MM.1S (cell line): Measurements from ENCODE around the gene CCDC154.
A peak's percentile ranks its signal among the peaks of the same experiment; 100 is the strongest.

ENCODE experiments used
- DNase-seq: peaks from one replicate; pipeline ENCODE4 v3.0.0-alpha.2; 2015
- H2AFZ ChIP-seq: fragments of 300-600 bp; sonication (generic); 2 replicates; pipeline ENCODE4 v1.6.0; 2016; ENCODE audit warnings: antibody characterized with exemption, low read length
- H3F3A ChIP-seq: fragments of 300-600 bp; sonication (generic); 2 replicates; pipeline ENCODE4 v1.6.1; 2016; ENCODE audit warnings: mild to moderate bottlenecking, antibody characterized with exemption, low read length, moderate library complexity, mixed read lengths; ENCODE audit not compliant: insufficient read depth
- H3K27ac ChIP-seq: fragments of 300-600 bp; sonication (generic); 2 replicates; pipeline ENCODE4 v1.5.1; 2016; ENCODE audit warnings: mild to moderate bottlenecking, low read length
- H3K27me3 ChIP-seq: fragments of 300-600 bp; sonication (generic); replicated peaks from 2 replicates; pipeline ENCODE4 v1.6.0; 2016; ENCODE audit warnings: low read length; ENCODE audit not compliant: insufficient read depth
- H3K36me3 ChIP-seq: fragments of 300-600 bp; sonication (generic); replicated peaks from 2 replicates; pipeline ENCODE4 v1.6.1; 2016; ENCODE audit warnings: mild to moderate bottlenecking, low read length, mixed read lengths; ENCODE audit not compliant: insufficient read depth
- H3K4me1 ChIP-seq: fragments of 300-600 bp; sonication (generic); 2 replicates; pipeline ENCODE4 v1.6.1; 2016; ENCODE audit warnings: low read length, mixed read lengths
- H3K4me2 ChIP-seq: fragments of 300-600 bp; sonication (generic); 2 replicates; pipeline ENCODE4 v1.6.0; 2016; ENCODE audit warnings: low read depth, low read length
- H3K4me3 ChIP-seq: fragments of 300-600 bp; sonication (generic); 2 replicates; pipeline ENCODE4 v1.5.1; 2016; ENCODE audit warnings: low read length, mixed read lengths
- H3K79me2 ChIP-seq: fragments of 300-600 bp; sonication (generic); 2 replicates; pipeline ENCODE4 v1.6.1; 2016; ENCODE audit warnings: mixed run types, low read length, mixed read lengths
- H3K9ac ChIP-seq: fragments of 300-600 bp; sonication (generic); 2 replicates; pipeline ENCODE4 v1.6.1; 2016; ENCODE audit warnings: low read length, mixed read lengths
- H3K9me2 ChIP-seq: fragments of 300-600 bp; sonication (generic); replicated peaks from 2 replicates; pipeline ENCODE4 v1.6.1; 2016; ENCODE audit warnings: mild to moderate bottlenecking, low read length, mixed read lengths; ENCODE audit not compliant: insufficient read depth
- H3K9me3 ChIP-seq: fragments of 300-600 bp; sonication (generic); replicated peaks from 2 replicates; pipeline ENCODE4 v1.6.1; 2016; ENCODE audit warnings: mild to moderate bottlenecking, low read length, mixed read lengths; ENCODE audit not compliant: insufficient read depth
- H4K20me1 ChIP-seq: fragments of 300-600 bp; sonication (generic); 2 replicates; pipeline ENCODE4 v1.6.1; 2016; ENCODE audit warnings: mild to moderate bottlenecking, low read length, moderate library complexity, mixed read lengths; ENCODE audit not compliant: insufficient read depth
- EZH2 ChIP-seq: fragments of 300-600 bp; sonication (generic); optimal IDR thresholded peaks from 2 replicates; pipeline ENCODE3; 2017; ENCODE audit warnings: low read depth, mild to moderate bottlenecking, antibody characterized with exemption, low read length, mixed read lengths
- EZH2phosphoT487 ChIP-seq: fragments of 300-600 bp; sonication (generic); IDR thresholded peaks from 2 replicates; pipeline ENCODE4 v1.6.1; 2018; ENCODE audit warnings: antibody characterized with exemption, low read length
- TF ChIP-seq, protein P1 (sequence below): fragments of 300-600 bp; sonication (generic); IDR thresholded peaks from 2 replicates; pipeline ENCODE4 v1.5.1; 2016; ENCODE audit warnings: antibody characterized with exemption, low read length, mixed read lengths

Gene CCDC154

GRCh38 chr16:1424028-1424427 lies 20.3 kb downstream of the CCDC154 start:
- TF ChIP-seq EZH2 (no peak), EZH2phosphoT487 (no peak)
- TF ChIP-seq, protein P1, sequence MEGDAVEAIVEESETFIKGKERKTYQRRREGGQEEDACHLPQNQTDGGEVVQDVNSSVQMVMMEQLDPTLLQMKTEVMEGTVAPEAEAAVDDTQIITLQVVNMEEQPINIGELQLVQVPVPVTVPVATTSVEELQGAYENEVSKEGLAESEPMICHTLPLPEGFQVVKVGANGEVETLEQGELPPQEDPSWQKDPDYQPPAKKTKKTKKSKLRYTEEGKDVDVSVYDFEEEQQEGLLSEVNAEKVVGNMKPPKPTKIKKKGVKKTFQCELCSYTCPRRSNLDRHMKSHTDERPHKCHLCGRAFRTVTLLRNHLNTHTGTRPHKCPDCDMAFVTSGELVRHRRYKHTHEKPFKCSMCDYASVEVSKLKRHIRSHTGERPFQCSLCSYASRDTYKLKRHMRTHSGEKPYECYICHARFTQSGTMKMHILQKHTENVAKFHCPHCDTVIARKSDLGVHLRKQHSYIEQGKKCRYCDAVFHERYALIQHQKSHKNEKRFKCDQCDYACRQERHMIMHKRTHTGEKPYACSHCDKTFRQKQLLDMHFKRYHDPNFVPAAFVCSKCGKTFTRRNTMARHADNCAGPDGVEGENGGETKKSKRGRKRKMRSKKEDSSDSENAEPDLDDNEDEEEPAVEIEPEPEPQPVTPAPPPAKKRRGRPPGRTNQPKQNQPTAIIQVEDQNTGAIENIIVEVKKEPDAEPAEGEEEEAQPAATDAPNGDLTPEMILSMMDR: no peak
- H4K20me1 ChIP-seq: no peaks in the 10 kb centered on the region
- 0 out of 2 replicates have a peak, but pooled peaks cover 4% of the 10 kb centered on the region for H3K4me1 ChIP-seq
- H3K9me3 ChIP-seq: no peaks in the 10 kb centered on the region
- no peak overlapping the region for H3K4me2 ChIP-seq
- peaks cover 6% of the 10 kb centered on the region; the same call in 1 of the 2 replicates for H3F3A ChIP-seq
- H3K27ac ChIP-seq: no peak overlapping the region
- H3K27me3 ChIP-seq: peaks cover 20% of the 10 kb centered on the region
- no peak overlapping the region for H3K9ac ChIP-seq
- H3K9me2 ChIP-seq: no peaks in the 10 kb centered on the region
- H2AFZ ChIP-seq: no peak overlapping the region
- H3K36me3 ChIP-seq: no peaks in the 10 kb centered on the region
- H3K79me2 ChIP-seq: peaks cover 14% of the 10 kb centered on the region
- no peak overlapping the region for H3K4me3 ChIP-seq
- DNase-seq: no peak

DNA sequence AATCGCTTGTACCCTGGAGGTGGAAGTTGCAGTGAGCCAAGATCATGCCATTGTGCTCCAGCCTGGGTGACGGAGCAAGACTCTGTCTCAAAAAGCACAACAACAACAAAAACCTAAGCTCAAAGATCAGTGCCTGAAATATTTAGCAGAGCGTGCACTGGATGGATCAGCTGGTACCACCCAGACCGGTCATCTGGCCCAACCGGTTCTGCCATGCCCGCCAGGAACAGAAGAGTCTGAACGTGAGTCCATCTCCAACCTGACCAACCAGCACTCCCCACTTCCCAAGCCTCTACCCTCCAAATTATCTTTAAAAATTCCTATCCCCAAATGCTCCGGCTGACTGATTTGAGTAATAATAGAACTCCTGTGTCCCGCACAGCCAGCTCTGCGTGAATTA lies 22.3 kb downstream of the CCDC154 start:
- H3K4me3 ChIP-seq: no peak overlapping the region
- H3K4me2 ChIP-seq: no peak overlapping the region
- H3K4me1 ChIP-seq: 0 out of 2 replicates have a peak, but pooled peaks cover 4% of the 10 kb centered on the region
- DNase-seq: no peak
- peaks cover 6% of the 10 kb centered on the region; the same call in 1 of the 2 replicates for H3F3A ChIP-seq
- H3K36me3 ChIP-seq: no peaks in the 10 kb centered on the region
- H3K9ac ChIP-seq: no peak overlapping the region
- H4K20me1 ChIP-seq: no peaks in the 10 kb centered on the region
- H3K9me2 ChIP-seq: no peaks in the 10 kb centered on the region
- no peak for TF ChIP-seq EZH2phosphoT487
- no peak for TF ChIP-seq EZH2
- TF ChIP-seq, protein P1: no peak
- H3K27ac ChIP-seq: no peak overlapping the region
- H3K79me2 ChIP-seq: peaks cover 24% of the 10 kb centered on the region
- peaks cover 7% of the 10 kb centered on the region for H3K27me3 ChIP-seq
- H3K9me3 ChIP-seq: no peaks in the 10 kb centered on the region
- H2AFZ ChIP-seq: no peak overlapping the region

GRCh38 chr16:1420111-1420539 lies 24.2 kb downstream of the CCDC154 start:
- peak overlapping the region; percentile 86 for H3K27ac ChIP-seq
- no peaks in the 10 kb centered on the region for H3K9me3 ChIP-seq
- H3K4me3 ChIP-seq: peak overlapping the region; percentile 98
- peak overlapping the region; percentile 94 for H3K4me2 ChIP-seq
- peaks cover 17% of the 10 kb centered on the region for H3F3A ChIP-seq
- peaks cover 24% of the 10 kb centered on the region for H3K79me2 ChIP-seq
- no peaks in the 10 kb centered on the region for H3K27me3 ChIP-seq
- no peaks in the 10 kb centered on the region for H4K20me1 ChIP-seq
- peak overlapping the region; percentile 96 for H3K9ac ChIP-seq
- 0 out of 2 replicates have a peak, but pooled peaks cover 4% of the 10 kb centered on the region for H3K4me1 ChIP-seq
- H3K36me3 ChIP-seq: no peaks in the 10 kb centered on the region
- H3K9me2 ChIP-seq: no peaks in the 10 kb centered on the region
- TF ChIP-seq EZH2phosphoT487 (no peak), EZH2 (no peak)
- TF ChIP-seq, protein P1: no peak
- no peak for DNase-seq
- peak overlapping the region; percentile 54; the same call in 1 of the 2 replicates for H2AFZ ChIP-seq
